GM12873 (cell line): ENCODE results near the gene SRP9.

Experiments used
- CTCF ChIP-seq: IDR thresholded peaks from 2 replicates; pipeline ENCODE4 v1.5.1; 2012; ENCODE audit warnings: low read depth, mild to moderate bottlenecking, moderate library complexity, low read length, control low read depth; ENCODE audit not compliant: insufficient read depth; ENCODE audit errors: missing control alignments

SRP9 gene

GRCh38 chr1:225794954-225795353, 17.3 kb downstream of the SRP9 start:
- no peak for TF ChIP-seq CTCF

DNA sequence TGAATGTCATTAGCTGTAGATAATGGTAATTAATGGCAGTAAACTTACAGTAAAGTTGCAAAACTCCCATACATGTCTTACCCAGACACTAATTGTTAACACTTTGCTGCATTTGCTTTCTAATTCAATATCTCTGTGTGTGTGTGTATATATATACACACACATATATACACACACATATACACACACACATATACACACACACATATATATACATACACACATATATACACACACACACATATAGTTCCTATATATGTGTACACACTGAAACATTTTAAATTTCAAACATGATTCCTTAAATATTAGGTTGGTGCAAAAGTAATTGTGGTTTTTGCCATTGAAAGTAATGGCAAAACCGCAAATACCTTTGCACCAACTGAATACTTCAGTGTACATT, 28.6 kb downstream of the SRP9 start:
- TF ChIP-seq CTCF, result no peak

DNA sequence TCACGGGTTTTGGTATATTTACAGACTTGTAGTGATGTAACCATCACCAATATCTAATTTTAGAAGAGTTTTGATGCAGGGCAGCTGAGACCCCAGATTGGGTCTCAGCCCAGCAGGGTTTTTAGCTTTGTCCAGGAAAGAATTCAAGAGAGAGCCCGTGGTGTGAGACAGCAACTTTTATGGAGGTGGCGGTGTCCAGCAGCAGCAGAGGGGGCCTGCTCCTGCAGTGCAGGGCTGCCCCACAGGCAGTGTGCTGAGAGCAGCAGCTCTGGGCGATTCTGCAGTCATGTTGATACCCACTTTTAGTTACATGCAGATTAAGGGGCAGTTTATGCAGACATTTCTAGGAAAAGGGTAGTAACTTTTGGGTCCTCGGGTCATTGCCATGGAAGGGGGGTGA, 30.5 kb downstream of the SRP9 start:
- no peak for TF ChIP-seq CTCF

DNA sequence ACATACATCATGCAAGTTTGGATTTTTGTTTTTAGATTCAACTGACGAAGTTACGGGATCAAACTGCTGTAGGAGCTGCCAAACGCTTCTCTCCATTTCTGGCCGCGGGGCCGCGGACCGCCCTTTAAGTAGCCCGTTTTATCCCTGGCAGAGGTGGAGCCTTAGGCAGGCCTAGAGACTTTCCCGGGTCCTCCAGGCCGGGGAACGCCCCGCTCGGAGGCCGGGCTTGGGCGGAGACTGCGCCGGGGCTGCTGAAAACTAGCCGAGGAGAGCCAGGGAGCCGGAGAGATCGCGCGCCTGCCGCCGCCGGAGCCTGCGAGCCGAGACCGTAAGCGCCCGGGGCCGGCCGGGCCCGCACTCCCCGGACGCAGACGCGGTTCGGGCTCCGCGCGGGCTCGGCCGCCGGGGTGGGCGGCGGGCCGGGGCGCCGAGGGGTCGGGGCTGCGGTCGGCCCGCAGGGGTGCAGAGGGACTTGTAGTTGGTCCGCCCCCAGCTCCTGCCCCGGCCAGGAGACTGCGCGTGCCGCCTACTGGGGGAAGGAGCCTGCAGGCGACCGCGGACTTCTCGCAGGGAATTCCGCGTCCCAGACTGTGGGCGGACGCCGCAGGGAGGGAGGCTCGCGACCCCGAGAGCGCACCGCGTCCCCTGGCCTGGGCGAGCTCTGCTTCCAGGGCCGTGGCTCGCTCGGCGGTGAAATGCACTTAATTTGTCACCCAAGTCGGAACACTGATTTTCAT, 32.4 kb downstream of the SRP9 start, which contains the start of gene EPHX1:
Gene EPHX1 (plus strand): TSS at position 283 of the 737 bp plus-strand sequence. CDS start 18,606 bp downstream, outside the sequence.
- peak; percentile 29 for TF ChIP-seq CTCF

DNA sequence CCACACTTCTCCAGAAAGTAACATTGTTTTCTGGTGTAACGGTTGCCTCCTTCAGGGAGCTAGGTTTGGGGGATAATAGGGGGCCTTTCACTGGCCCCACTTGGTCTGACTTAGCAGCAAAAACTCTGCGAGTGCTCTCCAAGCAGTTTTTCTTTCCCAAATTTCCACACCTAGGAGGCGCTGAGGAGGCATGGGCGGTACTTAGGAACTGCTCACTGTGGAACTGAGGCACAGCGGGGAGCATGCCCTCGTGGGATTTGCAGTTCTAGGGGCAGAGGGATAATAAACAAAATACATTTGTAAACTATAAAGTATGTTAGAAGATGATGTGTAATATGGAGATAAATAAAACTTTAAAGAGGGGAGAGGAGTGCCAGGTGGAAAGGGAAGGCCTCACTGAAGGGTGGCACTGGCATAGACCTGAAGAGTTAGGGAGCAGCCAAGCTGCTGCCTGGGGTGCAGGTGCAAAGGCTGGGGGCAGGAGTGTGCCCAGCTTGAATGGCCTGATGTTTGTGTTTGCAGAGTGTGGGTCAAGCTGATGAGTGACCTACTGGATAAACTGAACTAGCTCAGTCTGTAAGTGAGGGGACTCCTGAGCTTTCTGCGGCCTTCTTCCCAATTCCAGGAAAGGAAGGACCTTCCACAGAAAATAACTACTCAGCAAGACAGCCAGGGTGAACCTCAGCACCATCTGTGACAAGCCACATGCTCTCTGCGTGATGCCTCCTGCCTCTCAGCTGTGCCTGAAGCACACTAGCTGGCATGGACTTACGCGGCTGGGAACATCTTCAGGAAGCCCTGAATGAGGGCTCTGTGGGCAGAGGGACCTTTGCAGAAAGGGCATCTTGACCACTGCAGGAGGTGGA, 34.2 kb downstream of the SRP9 start:
- TF ChIP-seq CTCF, result peak; percentile 15

DNA sequence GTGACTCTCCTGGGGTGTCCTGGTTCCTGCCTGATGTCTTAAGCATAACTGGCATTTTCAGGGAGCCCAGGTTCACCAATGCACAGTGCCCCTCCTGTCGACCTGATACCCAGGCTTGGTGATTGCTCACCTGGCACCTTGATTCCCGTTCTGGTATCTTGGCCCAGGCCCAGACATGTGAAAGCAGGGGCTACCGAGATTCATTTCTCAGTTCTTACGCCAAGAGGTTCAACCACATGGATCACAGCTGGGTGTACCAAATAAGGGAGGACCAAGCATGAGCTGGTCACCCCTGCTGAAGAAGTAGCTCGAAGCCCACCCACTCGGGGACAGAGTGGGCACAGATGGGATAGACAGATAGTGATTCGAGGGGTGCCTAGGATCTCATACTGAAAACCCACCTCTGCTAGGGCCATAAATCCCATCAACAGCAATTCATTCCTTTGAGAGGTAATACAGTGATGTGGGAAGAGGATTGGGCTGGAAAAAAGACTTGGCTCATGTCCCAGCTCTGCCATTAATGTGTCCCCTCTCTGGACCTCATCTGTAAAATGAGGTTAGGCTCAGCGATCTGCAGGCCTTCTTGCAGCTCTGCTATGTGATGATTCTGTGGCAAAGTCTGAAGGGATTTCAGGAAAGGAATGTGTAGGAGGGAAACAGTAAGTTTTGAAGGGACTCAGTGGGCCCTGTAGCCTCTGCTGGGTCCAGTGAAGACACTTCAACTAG, 35.0 kb downstream of the SRP9 start:
- no peak for TF ChIP-seq CTCF
